ENCODE results near the gene SPATA33. TPM values are rescaled to one million over a fixed set of nuclear protein-coding genes. Genes with fewer than 3 reads are reported as not detected.

The SPATA33 gene
- total RNA-seq, 1 donor from 2014 or later: 38.4 TPM

DNA sequence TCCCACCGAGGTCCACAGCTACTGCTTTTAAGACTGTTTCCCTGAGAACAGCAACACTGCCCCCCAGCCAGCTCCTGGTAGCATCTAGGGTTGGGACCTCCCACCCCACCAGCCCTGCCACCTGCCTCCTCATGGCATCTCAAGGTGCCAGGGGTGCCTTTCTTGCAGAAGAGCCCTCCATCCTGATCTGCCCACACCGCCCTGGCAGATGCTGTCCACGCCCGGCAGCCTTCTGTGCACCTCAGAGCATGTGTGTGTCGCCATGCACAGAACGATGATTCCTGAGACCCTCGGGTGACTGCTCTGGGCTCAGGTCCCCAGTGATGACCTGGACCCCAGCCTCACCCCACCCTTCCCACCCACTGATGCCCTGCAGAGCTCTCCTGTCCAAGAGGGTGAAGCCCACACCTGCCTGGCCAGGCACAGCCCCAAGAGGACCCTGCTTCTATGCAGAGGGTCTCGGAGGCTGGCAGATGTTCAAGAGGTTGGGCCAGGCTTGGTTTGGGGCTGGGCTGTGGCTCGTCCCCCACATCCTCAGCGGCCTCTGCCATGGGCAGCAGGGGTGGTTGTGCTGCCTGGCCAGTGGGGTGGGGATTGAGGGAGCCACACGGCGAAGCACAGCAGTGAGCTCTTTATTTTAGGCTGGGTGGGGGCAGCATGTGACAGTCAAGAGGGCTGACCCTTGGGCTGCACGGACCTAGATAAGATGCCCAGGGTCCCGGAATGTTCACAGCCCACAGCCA is 49.1 kb downstream of the SPATA33 start:
- H3K4me3 Mint-ChIP-seq (ENCODE audit: low read depth): no peak overlapping the region
- no peaks in the 10 kb centered on the region for H3K9me3 Mint-ChIP-seq (ENCODE audit: low read depth)

DNA sequence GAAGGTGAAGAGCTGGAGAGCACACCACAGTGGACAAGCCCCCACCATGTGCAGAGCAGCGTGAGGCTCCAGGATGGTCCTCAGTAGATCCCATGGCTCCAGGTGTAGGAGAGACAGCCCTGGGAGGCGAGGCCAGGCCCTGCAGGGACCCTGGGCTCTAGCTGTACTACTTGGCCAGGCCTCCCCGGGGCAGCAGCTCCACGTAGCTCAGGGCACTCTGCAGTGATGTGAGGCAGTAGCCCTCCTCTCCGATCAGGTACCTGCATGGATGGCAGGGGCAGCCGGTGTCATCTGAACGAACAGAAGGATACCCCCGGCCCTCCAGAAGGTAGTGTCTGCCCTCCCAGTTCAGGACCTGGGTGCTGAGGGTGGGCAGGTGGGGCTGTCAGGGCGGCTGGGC is 50.1 kb downstream of the SPATA33 start:
- H3K4me1 Mint-ChIP-seq (ENCODE audit: low read depth): peaks cover 2% of the 10 kb centered on the region
- no peak overlapping the region for H3K4me3 Mint-ChIP-seq (ENCODE audit: low read depth)
- no peaks in the 10 kb centered on the region for H3K36me3 Mint-ChIP-seq (ENCODE audit: insufficient read depth)
- no peak overlapping the region for H3K27ac Mint-ChIP-seq
- H3K27me3 Mint-ChIP-seq: peaks cover 6% of the 10 kb centered on the region
- TF ChIP-seq, protein P1, sequence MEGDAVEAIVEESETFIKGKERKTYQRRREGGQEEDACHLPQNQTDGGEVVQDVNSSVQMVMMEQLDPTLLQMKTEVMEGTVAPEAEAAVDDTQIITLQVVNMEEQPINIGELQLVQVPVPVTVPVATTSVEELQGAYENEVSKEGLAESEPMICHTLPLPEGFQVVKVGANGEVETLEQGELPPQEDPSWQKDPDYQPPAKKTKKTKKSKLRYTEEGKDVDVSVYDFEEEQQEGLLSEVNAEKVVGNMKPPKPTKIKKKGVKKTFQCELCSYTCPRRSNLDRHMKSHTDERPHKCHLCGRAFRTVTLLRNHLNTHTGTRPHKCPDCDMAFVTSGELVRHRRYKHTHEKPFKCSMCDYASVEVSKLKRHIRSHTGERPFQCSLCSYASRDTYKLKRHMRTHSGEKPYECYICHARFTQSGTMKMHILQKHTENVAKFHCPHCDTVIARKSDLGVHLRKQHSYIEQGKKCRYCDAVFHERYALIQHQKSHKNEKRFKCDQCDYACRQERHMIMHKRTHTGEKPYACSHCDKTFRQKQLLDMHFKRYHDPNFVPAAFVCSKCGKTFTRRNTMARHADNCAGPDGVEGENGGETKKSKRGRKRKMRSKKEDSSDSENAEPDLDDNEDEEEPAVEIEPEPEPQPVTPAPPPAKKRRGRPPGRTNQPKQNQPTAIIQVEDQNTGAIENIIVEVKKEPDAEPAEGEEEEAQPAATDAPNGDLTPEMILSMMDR (IDR thresholded peaks at IDR 0.05; ENCODE audit: unreplicated experiment): no peak
- H3K9me3 Mint-ChIP-seq (ENCODE audit: low read depth): no peaks in the 10 kb centered on the region
- no peak for DNase-seq (ENCODE audit: low spot score, unreplicated experiment)

More for the DNA sequence above, 49.1 kb downstream of the SPATA33 start:
- DNase-seq (ENCODE audit: low spot score, unreplicated experiment): no peak
- Mint-ChIP-seq H3K27me3 (peaks cover 6% of the 10 kb centered on the region), H3K27ac (no peak overlapping the region), H3K4me1 (ENCODE audit: low read depth) (peaks cover 5% of the 10 kb centered on the region), H3K36me3 (ENCODE audit: insufficient read depth) (no peaks in the 10 kb centered on the region)
- TF ChIP-seq, protein P1 (IDR thresholded peaks at IDR 0.05; ENCODE audit: unreplicated experiment): no peak

DNA sequence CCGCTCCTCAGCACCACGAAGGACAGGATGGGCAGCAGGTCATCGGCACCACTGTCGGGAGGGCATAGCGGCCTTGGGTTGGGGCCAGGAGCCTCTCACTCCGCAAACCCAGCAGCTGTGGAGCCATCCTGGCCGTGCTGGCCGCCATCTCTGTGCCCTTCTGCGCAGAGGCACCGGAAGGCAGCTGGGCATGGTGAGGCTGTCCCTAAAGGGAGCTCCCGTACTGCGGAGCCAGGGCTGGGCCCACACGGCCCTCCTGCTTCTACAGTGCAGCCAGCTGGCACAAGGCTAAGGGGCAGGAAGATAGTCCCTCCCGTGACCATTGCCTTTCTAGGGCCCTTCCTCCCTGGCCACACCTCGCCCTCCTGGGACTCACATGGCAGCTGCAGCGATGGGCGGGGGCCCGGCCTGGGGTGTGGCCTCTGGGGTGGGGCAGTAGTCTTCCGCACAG is 50.9 kb downstream of the SPATA33 start:
- H3K9me3 Mint-ChIP-seq (ENCODE audit: low read depth): no peaks in the 10 kb centered on the region
- TF ChIP-seq, protein P1 (IDR thresholded peaks at IDR 0.05; ENCODE audit: unreplicated experiment): no peak
- H3K27ac Mint-ChIP-seq: no peak overlapping the region
- H3K27me3 Mint-ChIP-seq: peaks cover 6% of the 10 kb centered on the region
- no peak for DNase-seq (ENCODE audit: low spot score, unreplicated experiment)
- H3K4me3 Mint-ChIP-seq (ENCODE audit: low read depth): no peak overlapping the region
- H3K36me3 Mint-ChIP-seq (ENCODE audit: insufficient read depth): no peaks in the 10 kb centered on the region
- peaks cover 2% of the 10 kb centered on the region for H3K4me1 Mint-ChIP-seq (ENCODE audit: low read depth)

DNA sequence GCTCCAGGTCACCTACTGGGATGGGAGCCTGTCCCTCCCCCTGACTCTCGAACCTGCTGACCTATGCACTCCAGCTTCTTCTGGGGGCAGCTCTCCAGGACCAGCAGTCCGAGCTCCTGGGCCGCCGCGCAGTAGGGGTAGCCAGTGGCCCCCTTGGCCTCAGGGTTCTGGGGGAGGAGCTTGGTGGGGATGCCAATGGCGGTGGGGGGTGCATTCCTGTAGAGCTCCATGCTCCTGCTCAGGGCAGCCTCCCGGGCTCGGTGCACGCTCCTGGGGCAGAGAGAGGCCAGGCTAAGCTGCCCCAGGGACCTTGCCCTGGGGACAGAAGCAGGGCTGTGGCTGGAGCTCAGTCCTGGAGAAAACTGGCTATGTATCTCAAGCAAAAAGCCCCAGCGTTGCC is 51.5 kb downstream of the SPATA33 start:
- DNase-seq (ENCODE audit: low spot score, unreplicated experiment): no peak

DNA sequence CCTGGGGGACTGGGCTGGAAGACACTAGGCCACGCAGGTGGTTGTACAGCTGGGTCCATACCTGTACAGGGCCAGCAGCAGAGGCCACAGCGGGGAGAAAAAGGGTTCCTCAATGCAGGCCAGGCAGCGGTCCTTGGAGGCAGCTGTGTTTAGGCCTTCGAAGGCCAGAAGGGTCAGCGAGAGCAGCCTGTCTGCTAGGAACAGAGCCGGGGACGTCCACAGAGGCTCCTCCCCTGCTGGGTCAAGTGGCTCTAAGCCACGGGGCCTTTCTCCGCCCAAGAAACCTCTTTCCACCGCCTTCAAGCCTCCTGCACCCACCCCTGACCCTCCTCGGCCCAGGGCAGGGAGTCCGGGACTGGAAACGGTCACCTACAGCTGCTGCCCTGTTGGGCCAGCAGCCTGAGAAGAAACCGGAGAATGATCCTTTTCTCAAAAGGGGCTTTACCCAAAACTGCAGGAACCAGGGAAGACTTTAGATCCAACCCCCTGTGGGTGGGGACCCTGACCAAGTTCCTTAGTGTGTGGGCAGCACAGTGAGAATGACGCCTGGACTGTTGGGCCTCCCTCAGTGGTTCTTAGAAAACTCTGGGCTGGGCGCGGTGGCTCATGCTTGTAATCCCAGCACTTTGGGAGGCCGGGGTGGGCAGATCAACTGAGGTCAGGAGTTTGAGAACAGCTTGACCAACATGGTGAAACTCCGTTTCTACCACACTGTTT is 52.2 kb downstream of the SPATA33 start:
- no peak overlapping the region for H3K27ac Mint-ChIP-seq
- H3K36me3 Mint-ChIP-seq (ENCODE audit: insufficient read depth): peaks cover 3% of the 10 kb centered on the region
- DNase-seq (ENCODE audit: low spot score, unreplicated experiment): no peak
- H3K4me1 Mint-ChIP-seq (ENCODE audit: low read depth): peaks cover 2% of the 10 kb centered on the region
- H3K9me3 Mint-ChIP-seq (ENCODE audit: low read depth): no peaks in the 10 kb centered on the region
- peaks cover 6% of the 10 kb centered on the region for H3K27me3 Mint-ChIP-seq
- TF ChIP-seq, protein P1 (IDR thresholded peaks at IDR 0.05; ENCODE audit: unreplicated experiment): no peak
- H3K4me3 Mint-ChIP-seq (ENCODE audit: low read depth): no peak overlapping the region

More for the DNA sequence above, 51.5 kb downstream of the SPATA33 start:
- Mint-ChIP-seq H3K9me3 (ENCODE audit: low read depth) (no peaks in the 10 kb centered on the region), H3K4me3 (ENCODE audit: low read depth) (no peak overlapping the region), H3K27ac (no peak overlapping the region), H3K27me3 (peaks cover 6% of the 10 kb centered on the region), H3K4me1 (ENCODE audit: low read depth) (peaks cover 2% of the 10 kb centered on the region), H3K36me3 (ENCODE audit: insufficient read depth) (no peaks in the 10 kb centered on the region)
- TF ChIP-seq, protein P1 (IDR thresholded peaks at IDR 0.05; ENCODE audit: unreplicated experiment): no peak
